ENCODE data around the gene LACRT. TPM values are rescaled to one million over a fixed set of nuclear protein-coding genes. Genes with fewer than 3 reads are reported as not detected.

Gene LACRT
- total and polyA plus RNA-seq, 2 donors (not counting 3 experiments of a cell fraction or from before 2014, with no cell fraction given) = not detected

DNA sequence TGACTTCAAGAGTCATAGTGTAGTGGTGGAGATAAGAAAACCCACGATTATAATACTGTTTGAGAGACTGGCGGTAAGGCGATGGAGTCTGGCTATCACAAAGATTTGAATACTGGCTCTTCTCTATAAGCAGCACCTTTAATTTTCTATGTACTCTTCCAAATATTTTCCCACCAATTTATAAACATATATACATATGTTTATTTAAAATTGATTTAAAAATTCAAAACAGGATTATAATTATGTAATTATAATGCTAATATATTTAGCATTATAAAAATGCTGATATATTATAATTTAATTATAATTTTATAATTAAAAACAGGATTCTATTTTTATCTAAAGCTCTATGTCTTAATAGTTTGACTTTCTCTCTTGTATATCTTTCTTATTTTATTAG is 28.9 kb upstream of the LACRT start:
- H3K27me3 ChIP-seq (ENCODE audit: control insufficient read depth in 2 of 2, insufficient read depth in 2 of 2, low read length in 2 of 2) = no peaks in the 10 kb centered on the region
- no peaks in the 10 kb centered on the region for H3K4me1 ChIP-seq (ENCODE audit: control insufficient read depth, extremely low read depth, insufficient read depth, low read length)
- no peaks in the 10 kb centered on the region for H4K20me1 ChIP-seq (replicated peaks; ENCODE audit: control insufficient read depth, extremely low read depth, insufficient read depth, low read length)
- dilution Hi-C loops (cut with MboI; ENCODE audit: extremely low pct_ligation_motif_present, low sequenced_read_pairs) = no loop called here
- no peaks in the 10 kb centered on the region for H3K36me3 ChIP-seq (ENCODE audit: control insufficient read depth in 2 of 2, extremely low read depth in 1 of 2, insufficient read depth in 2 of 2, low read length in 2 of 2)
- H3K79me2 ChIP-seq (ENCODE audit: control insufficient read depth, insufficient read depth, low read length) = no peaks in the 10 kb centered on the region
- no TSS peak for BruUV-seq (replicated peaks)
- TF ChIP-seq JUN (IDR thresholded peaks at IDR 0.05; ENCODE audit: borderline replicate concordance, insufficient read depth, insufficient read length, low read depth) = no peak
- no peak for TF ChIP-seq MYC (IDR thresholded peaks at IDR 0.05; ENCODE audit: low read depth, low read length)
- TF ChIP-seq POLR2A (IDR thresholded peaks at IDR 0.05; ENCODE audit: low read depth, low read length) = no peak
- TF ChIP-seq, protein P1, sequence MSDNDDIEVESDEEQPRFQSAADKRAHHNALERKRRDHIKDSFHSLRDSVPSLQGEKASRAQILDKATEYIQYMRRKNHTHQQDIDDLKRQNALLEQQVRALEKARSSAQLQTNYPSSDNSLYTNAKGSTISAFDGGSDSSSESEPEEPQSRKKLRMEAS (IDR thresholded peaks at IDR 0.05; ENCODE audit: insufficient read depth, insufficient read length) = no peak
- TF ChIP-seq, protein P2, sequence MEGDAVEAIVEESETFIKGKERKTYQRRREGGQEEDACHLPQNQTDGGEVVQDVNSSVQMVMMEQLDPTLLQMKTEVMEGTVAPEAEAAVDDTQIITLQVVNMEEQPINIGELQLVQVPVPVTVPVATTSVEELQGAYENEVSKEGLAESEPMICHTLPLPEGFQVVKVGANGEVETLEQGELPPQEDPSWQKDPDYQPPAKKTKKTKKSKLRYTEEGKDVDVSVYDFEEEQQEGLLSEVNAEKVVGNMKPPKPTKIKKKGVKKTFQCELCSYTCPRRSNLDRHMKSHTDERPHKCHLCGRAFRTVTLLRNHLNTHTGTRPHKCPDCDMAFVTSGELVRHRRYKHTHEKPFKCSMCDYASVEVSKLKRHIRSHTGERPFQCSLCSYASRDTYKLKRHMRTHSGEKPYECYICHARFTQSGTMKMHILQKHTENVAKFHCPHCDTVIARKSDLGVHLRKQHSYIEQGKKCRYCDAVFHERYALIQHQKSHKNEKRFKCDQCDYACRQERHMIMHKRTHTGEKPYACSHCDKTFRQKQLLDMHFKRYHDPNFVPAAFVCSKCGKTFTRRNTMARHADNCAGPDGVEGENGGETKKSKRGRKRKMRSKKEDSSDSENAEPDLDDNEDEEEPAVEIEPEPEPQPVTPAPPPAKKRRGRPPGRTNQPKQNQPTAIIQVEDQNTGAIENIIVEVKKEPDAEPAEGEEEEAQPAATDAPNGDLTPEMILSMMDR (IDR thresholded peaks at IDR 0.05; ENCODE audit: extremely low read depth in 1 of 2, insufficient read depth in 1 of 2, low read depth in 1 of 2, low read length in 2 of 2) = no peak
- TF ChIP-seq POLR2AphosphoS5 (IDR thresholded peaks at IDR 0.05; ENCODE audit: insufficient read depth, low read depth, low read length) = no peak
- no peak for TF ChIP-seq FOS (IDR thresholded peaks at IDR 0.05; ENCODE audit: borderline replicate concordance, insufficient read depth, low read length)
- no peak for TF ChIP-seq GATA2 (IDR thresholded peaks at IDR 0.05; ENCODE audit: insufficient read depth, insufficient read length, low read depth, low read length)
- TF ChIP-seq EZH2 (IDR thresholded peaks at IDR 0.05; ENCODE audit: borderline replicate concordance, low read depth, low read length, severe bottlenecking) = no peak
- ChIA-PET POLR2A (no interaction called here), CTCF (no interaction called here)
- H3K4me3 ChIP-seq (replicated peaks in 1 of 3; ENCODE audit: insufficient read depth in 1 of 3, low read depth in 1 of 3, low read length in 3 of 3) = no peak overlapping the region
- no peaks in the 10 kb centered on the region for H3K9me3 ChIP-seq (replicated peaks; ENCODE audit: control insufficient read depth, insufficient read depth, low read length)
- H3K27ac ChIP-seq (ENCODE audit: insufficient read depth, low read depth, low read length) = no peak overlapping the region
- no peaks in the 10 kb centered on the region for H3K9me1 ChIP-seq (replicated peaks; ENCODE audit: control insufficient read depth, extremely low read depth, insufficient read depth, low read length)
- DNase-seq (ENCODE audit: low read depth, low spot score) = no peak
- H2AFZ ChIP-seq (ENCODE audit: low read depth, low read length) = no peak overlapping the region
- no peak overlapping the region for H3K4me2 ChIP-seq (ENCODE audit: insufficient read depth, low read length)
- H3K9ac ChIP-seq (replicated peaks; ENCODE audit: extremely low read depth, insufficient read depth, low read length) = no peak overlapping the region
- no peak for FAIRE-seq
- intact Hi-C loops (cut with micrococcal nuclease) = no loop called here

Measured in endothelial cell of umbilical vein (primary cell).